GM12891 (cell line): ENCODE measurements around the gene ETS1.

Source experiments
- POLR2A ChIP-seq: IDR thresholded peaks from 2 replicates; pipeline ENCODE4 v1.6.1; 2011; ENCODE audit warnings: low read depth, low read length, control low read depth
- POLR2AphosphoS5 ChIP-seq: IDR thresholded peaks from 2 replicates; pipeline ENCODE4 v1.6.1; 2011; ENCODE audit warnings: low read depth, low read length, control low read depth
- SPI1 ChIP-seq: IDR thresholded peaks from 2 replicates; pipeline ENCODE4 v1.6.1; 2011; ENCODE audit warnings: low read depth, low read length, control low read depth
- TAF1 ChIP-seq: IDR thresholded peaks from 2 replicates; pipeline ENCODE4 v1.6.1; 2011; ENCODE audit warnings: low read depth, low read length, control low read depth

GRCh38 chr11:128536506-128536905, 50.9 kb downstream of the ETS1 start:
- TF ChIP-seq POLR2AphosphoS5 (no peak), POLR2A (no peak), SPI1 (no peak), TAF1 (no peak)
